Activated CD4-positive, alpha-beta T cell treated with anti-CD3 and anti-CD28 coated beads for 1 hour (primary cell): Measurements from ENCODE around the gene VMAC.

Source experiments
- DNase-seq: peaks from one replicate; pipeline ENCODE4 v3.0.0-alpha.2; 2020

Gene VMAC

GRCh38 chr19:5955636-5955935 is 50.9 kb downstream of the VMAC start:
- DNase-seq: no peak

- no peak for DNase-seq
These were observed 51.7 kb downstream of the VMAC start for GRCh38 chr19:5956323-5956722.

DNA sequence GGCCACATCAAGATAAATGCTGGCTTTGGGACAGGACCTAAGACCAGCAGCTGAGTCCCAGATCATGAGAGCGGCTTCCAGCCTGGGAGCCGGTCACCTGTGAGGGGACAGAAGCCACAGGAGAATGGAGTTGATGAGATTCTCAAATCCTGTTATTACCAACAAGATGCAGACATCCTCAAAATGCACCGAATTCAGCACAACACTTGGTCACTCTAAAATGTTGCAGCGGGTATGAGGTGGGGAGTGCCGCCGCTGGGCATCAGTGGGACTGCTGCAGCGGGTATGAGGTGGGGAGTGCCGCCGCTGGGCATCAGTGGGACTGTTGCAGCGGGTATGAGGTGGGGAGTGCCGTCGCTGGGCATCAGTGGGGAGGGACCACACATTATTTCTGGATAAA is 52.1 kb downstream of the VMAC start:
- DNase-seq: no peak

DNA sequence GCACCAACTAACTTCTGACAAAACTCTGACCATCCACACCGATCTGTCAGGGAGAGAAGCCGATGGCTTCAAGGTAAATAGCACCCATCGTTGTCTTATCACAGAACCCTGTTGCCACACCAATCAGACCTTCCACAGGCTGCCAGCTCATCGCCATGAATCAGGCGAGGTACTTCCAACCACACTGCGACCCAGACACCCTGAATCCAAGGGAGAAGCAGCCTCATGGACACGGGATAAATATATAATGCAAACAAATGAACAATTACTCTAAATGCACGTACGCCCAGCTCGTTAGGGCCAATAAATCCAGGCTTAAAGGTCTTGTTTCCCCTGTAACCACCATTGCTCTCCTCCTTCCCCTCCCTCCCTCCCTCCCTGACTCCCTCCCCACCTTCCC is 52.5 kb downstream of the VMAC start:
- DNase-seq: no peak

GRCh38 chr19:5958074-5958850 is 53.6 kb downstream of the VMAC start:
- no peak for DNase-seq

DNA sequence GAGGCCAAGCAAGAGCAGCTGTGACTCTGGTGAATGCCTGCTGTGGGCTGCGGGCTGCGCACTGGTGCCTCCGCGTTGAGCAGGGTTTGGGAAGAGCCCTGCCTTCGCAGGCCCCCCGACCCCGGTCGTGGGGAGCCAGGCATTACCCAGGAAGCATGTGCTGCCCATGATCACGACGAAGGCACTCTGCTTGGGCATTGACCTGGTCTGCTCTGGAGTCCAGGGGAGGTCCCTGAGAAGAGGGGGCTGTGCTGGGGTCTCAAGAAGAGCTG is 54.1 kb downstream of the VMAC start:
- DNase-seq: no peak

DNA sequence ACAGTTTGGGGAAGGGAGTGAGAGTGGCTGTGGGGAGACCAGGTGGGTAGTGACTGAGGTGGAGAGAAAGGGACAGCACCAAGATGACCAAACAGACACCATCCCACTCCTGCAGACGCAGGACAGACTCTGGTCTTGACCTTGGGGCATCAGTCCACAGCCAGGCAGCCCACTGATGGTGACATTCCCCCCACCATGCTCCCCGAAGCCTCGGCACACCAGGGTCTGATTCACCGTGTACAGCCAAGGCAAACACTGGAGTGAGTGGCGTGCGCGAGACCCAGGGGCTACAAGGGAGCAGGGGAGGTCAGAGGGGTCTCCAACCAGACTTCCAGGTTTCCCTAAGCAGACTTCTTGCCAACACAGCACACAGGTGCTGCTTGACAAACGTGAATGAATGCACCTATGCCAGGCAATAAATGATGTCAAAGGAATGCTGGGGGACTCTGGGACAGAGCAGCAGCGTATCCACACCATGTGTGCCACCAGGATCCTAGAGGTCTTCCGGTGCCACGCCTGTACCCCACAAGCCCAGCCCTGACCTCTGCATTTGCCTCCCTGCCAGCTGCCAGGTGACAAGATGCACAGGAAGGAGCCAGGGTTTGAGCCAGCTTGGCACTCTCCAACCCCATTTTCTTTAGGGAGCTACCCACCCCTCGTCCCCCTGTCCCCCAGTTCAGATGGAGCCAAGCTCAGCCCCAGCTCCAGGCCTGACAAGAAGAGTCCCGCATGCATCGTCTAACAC is 54.8 kb downstream of the VMAC start:
- no peak for DNase-seq
